ENCODE measurements around the gene ABHD1.
"Not testable (repeated sequence)": the region's sequence is repeated elsewhere in the genome, so short reads cannot be mapped to it uniquely, and the experiment has no call there.

Gene ABHD1

DNA sequence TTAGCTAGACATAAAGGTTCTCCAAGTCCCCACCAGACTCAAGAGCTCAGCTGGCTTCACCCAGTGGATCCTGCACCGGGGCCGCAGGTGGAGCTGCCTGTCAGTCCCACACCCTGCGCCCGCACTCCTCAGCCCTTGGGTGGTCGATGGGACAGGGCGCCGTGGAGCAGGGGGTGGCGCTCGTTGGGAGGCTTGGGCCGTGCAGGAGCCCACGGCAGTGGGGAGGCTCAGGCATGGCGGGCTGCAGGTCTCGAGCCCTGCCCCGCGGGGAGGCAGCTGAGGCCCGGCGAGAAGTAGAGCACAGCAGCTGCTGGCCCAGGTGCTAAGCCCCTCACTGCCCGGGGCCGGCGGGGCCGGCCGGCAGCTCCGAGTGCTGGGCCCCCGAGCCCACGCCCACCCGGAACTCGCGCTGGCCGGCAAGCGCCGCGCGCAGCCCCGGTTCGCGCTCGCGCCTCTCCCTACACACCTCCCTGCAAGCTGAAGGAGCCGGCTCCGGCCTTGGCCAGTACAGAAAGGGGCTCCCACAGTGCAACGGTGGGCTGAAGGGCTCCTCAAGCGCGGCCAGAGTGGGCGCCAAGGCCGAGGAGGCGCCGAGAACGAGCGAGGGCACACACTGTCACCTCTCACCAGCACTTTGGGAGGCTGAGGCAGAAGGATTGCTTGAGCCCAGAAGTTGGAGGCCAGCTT, 12.1 kb upstream of the ABHD1 start:
- not testable (repeated sequence) for DNase-seq

GRCh38 chr2:27115519-27115918, 8.1 kb upstream of the ABHD1 start:
- DNase-seq = no peak

GRCh38 chr2:27117995-27118524, 5.6 kb upstream of the ABHD1 start:
- DNase-seq = no peak

- no peak for DNase-seq
These were observed 4.9 kb upstream of the ABHD1 start, which contains the start of gene CGREF1 for GRCh38 chr2:27118525-27119329. TSS of gene CGREF1 (minus strand) at chr2:27119128. CDS start at chr2:27104366, 14,762 bp downstream.

GRCh38 chr2:27119330-27119670, 4.3 kb upstream of the ABHD1 start:
- DNase-seq = not testable (repeated sequence)

GRCh38 chr2:27121906-27122305, 1.7 kb upstream of the ABHD1 start:
- no peak for DNase-seq

DNA sequence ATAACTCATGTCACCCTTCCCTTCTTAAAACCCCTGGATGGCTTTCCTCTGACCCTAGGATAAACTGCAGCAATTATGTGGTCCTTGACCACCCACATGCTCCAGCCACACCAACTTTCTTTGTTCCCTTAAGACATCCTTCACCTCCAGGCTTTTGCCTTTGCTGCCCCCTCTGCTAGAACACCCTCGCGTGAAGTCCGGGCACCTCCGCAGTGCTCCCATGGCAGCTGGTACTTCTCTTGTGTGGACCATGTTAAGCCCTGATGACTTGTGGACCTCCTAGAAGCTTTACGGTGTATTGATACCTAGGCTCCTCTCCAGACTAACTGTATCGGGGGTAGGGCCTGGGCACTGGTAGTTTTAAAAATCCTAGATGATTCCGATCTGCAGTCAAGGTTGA, 824 bp upstream of the ABHD1 start:
- DNase-seq = no peak

GRCh38 chr2:27125104-27125503, 1.5 kb downstream of the ABHD1 start:
- no peak for DNase-seq

- no peak for DNase-seq
These were observed 2.7 kb downstream of the ABHD1 start for GRCh38 chr2:27126252-27126710.

- DNase-seq = no peak
These were observed 4.5 kb downstream of the ABHD1 start for GRCh38 chr2:27127883-27128667.

DNA sequence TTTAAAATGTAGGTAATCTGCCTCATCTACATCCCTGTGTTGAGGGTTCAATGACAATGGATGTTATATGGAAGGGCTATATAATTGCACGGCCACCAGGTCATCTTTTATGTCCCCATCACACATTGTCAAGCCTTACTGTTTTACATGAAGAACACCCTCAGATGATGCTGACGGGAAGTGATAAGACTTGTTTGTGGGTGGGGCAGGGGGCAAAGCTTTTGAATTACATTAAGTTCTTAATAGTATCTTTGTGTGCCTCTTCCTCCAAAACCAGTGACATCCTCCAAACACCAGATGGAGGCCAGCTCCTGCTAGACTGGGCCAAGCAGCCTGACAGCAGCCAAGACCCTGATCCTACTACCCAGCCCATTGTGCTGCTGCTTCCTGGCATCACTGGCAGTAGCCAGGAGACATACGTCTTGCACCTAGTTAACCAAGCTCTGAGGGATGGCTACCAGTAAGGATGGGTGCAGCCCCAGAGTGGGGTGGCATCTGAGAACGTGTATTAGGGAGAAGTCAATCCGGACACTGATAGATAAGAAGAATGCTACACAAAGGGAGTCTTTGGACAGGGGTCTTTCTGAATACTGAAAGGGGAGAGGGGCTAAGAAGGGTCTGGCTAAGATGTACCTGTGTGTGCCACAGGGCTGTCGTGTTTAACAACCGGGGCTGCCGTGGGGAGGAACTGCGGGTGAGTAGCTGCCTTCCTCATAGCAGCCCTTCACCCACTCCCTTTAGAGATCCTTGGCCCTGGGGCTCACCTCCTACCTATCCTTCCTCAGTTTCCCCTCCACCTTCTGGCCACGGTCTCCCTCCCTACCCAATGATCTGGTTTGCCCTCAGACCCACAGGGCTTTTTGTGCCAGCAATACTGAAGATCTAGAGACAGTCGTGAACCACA, 5.3 kb downstream of the ABHD1 start:
- DNase-seq = no peak

GRCh38 chr2:27130396-27130795, 6.8 kb downstream of the ABHD1 start:
- no peak for DNase-seq

DNA sequence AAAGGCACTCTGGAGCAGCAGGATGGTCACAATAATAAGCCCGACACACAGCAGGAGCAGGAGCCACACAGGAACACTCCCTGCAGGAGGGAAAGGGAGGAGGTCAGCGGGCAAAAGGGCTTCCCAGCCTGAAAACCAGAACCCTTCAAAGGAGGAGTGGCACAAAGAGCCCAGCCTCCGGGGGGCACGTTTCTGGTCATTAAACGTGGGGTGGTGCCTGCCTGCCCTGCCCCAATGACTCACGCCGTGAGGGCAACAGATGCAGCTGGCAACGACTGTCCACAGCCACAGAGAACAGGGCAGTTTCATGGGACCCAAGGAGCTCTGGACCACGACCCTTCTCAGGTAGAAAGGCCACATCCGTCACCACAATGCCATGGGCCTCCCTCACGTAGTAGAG, 7.8 kb downstream of the ABHD1 start:
- no peak for DNase-seq

- DNase-seq = no peak
These were observed 9.7 kb downstream of the ABHD1 start for GRCh38 chr2:27133195-27133875.

- DNase-seq = peak; percentile 45
These were observed 10.5 kb downstream of the ABHD1 start, which contains the start of gene PREB for GRCh38 chr2:27133905-27134780. TSS of gene PREB (minus strand) at chr2:27134636. CDS start at chr2:27134421, 215 bp downstream.

DNA sequence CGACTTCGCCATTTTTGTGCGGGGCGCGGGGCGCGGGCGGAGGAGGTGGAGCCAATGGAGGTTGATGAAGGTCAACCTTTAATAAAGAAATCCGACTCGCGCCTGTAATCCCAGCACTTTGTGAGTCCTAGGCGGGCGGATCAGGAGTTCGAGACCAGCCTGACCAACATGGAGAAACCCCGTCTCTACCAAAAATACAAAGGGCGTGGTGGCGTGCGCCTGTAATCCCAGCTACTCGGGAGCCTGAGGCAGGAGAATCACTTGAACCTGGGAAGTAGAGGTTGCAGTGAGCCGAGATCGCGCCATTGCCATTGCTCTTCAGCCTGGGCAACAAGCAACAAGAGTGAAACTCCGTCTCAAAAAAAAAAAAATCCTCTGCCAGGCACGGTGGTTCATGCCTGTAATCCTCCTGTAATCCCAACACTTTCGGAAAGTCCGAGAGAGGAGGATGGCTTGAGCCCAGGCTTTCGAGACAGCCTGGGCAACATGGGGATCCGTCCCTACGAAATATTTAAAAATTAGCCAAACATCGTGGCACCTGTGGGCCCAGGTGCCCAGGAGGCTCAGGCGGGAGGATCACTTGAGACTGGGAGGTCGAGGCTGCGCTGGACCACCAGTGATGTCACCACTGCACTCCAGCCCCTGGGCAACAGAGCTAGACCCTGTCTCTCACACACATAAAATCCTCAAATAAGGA, 11.3 kb downstream of the ABHD1 start:
- no peak for DNase-seq

- no peak for DNase-seq
These were observed 11.9 kb downstream of the ABHD1 start for GRCh38 chr2:27135478-27135955.

DNA sequence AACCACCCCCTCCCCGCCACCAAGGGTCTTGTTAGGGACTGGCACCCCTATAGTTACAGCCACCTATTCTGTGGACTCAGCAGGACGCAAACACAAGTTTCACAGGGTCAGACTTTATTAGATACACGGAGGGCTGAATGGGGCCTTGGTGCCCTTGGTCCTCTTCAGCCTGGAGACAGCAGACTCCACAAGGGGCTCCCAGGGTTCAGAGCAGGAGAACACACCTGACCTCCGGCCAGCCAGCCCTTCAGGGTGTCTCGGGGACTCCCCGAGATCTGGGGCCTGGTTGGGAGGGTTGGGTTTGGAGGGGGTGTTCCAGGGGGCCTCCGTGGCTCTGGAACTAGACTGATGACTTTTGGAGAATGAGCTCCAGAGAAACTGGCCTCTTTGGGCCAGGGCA, 13.1 kb downstream of the ABHD1 start:
- DNase-seq = no peak

DNA sequence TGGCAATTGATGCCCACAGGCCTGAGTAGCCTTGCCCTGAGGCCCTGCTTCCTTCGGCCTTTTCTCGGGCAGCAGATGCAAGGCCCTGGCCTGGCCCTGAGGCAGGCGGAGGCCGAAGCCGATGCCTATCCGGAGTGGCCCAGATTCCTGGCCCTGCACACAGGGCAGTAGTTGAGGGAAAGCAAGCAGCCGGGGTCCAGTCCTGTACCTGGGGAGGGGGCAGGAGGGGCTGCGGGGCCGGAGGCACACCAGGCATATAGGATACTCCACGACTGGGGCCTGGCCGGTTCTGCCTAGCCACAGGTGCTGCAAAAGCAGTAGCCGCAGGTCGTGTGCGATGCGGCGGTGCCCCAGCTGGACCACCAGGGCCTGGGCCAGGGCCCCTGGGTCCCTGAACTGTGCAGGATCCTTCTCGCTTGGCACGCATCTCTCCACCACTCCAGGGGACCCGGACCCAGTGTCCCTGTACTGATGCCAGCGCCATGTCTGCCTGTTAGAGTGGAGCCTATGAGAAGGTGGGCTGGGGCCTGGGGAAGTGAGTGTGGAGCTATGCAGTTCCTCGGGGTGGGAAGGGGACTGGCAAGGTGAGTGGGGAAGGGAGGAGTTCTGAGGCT, 13.8 kb downstream of the ABHD1 start:
- DNase-seq = no peak
